ENCODE data around the gene FGF7.
"Not testable (repeated sequence)": the region's sequence is repeated elsewhere in the genome, so short reads cannot be mapped to it uniquely, and the experiment has no call there.

The FGF7 gene

GRCh38 chr15:49423021-49423420 lies at the start of gene FGF7:
FGF7 (plus strand) TSS chr15:49423242; CDS start chr15:49424298, 1,056 bp downstream.
- DNase-seq, result no peak

GRCh38 chr15:49379996-49380395 lies 43.0 kb upstream of the FGF7 start:
- DNase-seq, result no peak

- DNase-seq, result no peak
Measured at GRCh38 chr15:49380912-49381311, 42.1 kb upstream of the FGF7 start.

GRCh38 chr15:49382394-49382793 lies 40.6 kb upstream of the FGF7 start:
- no peak for DNase-seq

GRCh38 chr15:49383266-49383665 lies 39.8 kb upstream of the FGF7 start:
- DNase-seq, result no peak

- no peak for DNase-seq
Measured at GRCh38 chr15:49387471-49387870, 35.6 kb upstream of the FGF7 start.

- DNase-seq, result not testable (repeated sequence)
Measured at GRCh38 chr15:49402515-49403296, 20.3 kb upstream of the FGF7 start.

- no peak for DNase-seq
Measured at GRCh38 chr15:49406352-49407118, 16.5 kb upstream of the FGF7 start.

- no peak for DNase-seq
Measured at GRCh38 chr15:49410641-49411040, 12.4 kb upstream of the FGF7 start.

- no peak for DNase-seq
Measured at GRCh38 chr15:49412797-49413196, 10.2 kb upstream of the FGF7 start.

- no peak for DNase-seq
Measured at GRCh38 chr15:49415149-49415548, 7.9 kb upstream of the FGF7 start.

- DNase-seq, result no peak
Measured at GRCh38 chr15:49415638-49416037, 7.4 kb upstream of the FGF7 start.

GRCh38 chr15:49418811-49419210 lies 4.2 kb upstream of the FGF7 start:
- no peak for DNase-seq

GRCh38 chr15:49421991-49422390 lies 1.1 kb upstream of the FGF7 start:
- no peak for DNase-seq

- no peak for DNase-seq
Measured at GRCh38 chr15:49423901-49424550, 984 bp downstream of the FGF7 start.

GRCh38 chr15:49424954-49425353 lies 1.9 kb downstream of the FGF7 start:
- no peak for DNase-seq

GRCh38 chr15:49427372-49427771 lies 4.3 kb downstream of the FGF7 start:
- DNase-seq, result no peak

GRCh38 chr15:49428409-49429095 lies 5.5 kb downstream of the FGF7 start:
- no peak for DNase-seq

GRCh38 chr15:49430046-49430445 lies 7.0 kb downstream of the FGF7 start:
- no peak for DNase-seq

- no peak for DNase-seq
Measured at GRCh38 chr15:49435174-49435573, 12.1 kb downstream of the FGF7 start.

- no peak for DNase-seq
Measured at GRCh38 chr15:49436751-49437150, 13.7 kb downstream of the FGF7 start.

GRCh38 chr15:49438962-49439631 lies 16.1 kb downstream of the FGF7 start:
- DNase-seq, result no peak

Data from DMS79 (cell line).